Nephron (organoid): ENCODE measurements around the gene GNAL.

Experiments used
- H3K27ac Mint-ChIP-seq, 3 experiments: 2 replicates each; pipeline ENCODE4 v1.8.0; 2020; ENCODE audit warnings: mixed read lengths in 3 of 3, mild to moderate bottlenecking in 2 of 3, moderate library complexity in 1 of 3
- H3K27me3 Mint-ChIP-seq: 2 replicates; pipeline ENCODE4 v1.8.0; 2021; ENCODE audit warnings: low read depth, mild to moderate bottlenecking, moderate library complexity, mixed read lengths
- H3K36me3 Mint-ChIP-seq: 2 replicates; pipeline ENCODE4 v1.8.0; 2020; ENCODE audit warnings: low read depth, mixed read lengths
- H3K4me1 Mint-ChIP-seq: 2 replicates; pipeline ENCODE4 v1.8.0; 2020; ENCODE audit warnings: mixed read lengths
- H3K4me3 Mint-ChIP-seq, 3 experiments: 2 replicates each; pipeline ENCODE4 v1.8.0; 2020; ENCODE audit warnings: mild to moderate bottlenecking in 3 of 3, mixed read lengths in 3 of 3, moderate library complexity in 2 of 3
- H3K9me3 Mint-ChIP-seq: 2 replicates; pipeline ENCODE4 v1.8.0; 2020; ENCODE audit warnings: mixed read lengths
- TF ChIP-seq, protein P1 (sequence below), 3 experiments: fragments of 200-600 bp; sonication (generic); IDR thresholded peaks; one replicate each; pipeline ENCODE4 v1.5.0; 2021; ENCODE audit warnings: antibody characterized with exemption in 3 of 3; ENCODE audit not compliant: unreplicated experiment in 3 of 3

The GNAL gene

DNA sequence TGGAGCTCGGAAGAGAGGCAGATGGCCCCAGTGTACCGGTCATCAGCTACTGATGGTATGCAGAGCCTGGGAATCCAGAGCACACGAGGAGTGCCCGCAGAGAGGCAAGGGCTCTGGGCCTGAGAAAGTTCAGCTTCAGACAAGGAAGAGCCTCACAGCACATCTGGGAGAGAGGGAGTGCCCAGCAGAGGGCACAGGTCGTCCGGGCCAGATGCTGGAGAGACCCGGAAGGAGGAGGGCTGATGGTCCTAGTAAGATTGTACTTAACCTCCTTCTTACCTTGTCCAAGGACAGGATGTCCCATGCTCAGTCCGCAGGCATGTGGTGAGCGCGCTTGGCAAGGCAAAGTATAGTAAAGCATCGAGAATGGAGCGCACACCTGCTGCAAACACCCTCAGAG lies 137.8 kb downstream of the GNAL start:
- Mint-ChIP-seq H3K9me3 (no peaks in the 10 kb centered on the region), H3K4me3 (no peak overlapping the region), H3K27ac (no peak overlapping the region), H3K36me3 (no peaks in the 10 kb centered on the region), H3K27me3 (no peaks in the 10 kb centered on the region), H3K4me1 (peaks cover 6% of the 10 kb centered on the region)
- TF ChIP-seq, protein P1, sequence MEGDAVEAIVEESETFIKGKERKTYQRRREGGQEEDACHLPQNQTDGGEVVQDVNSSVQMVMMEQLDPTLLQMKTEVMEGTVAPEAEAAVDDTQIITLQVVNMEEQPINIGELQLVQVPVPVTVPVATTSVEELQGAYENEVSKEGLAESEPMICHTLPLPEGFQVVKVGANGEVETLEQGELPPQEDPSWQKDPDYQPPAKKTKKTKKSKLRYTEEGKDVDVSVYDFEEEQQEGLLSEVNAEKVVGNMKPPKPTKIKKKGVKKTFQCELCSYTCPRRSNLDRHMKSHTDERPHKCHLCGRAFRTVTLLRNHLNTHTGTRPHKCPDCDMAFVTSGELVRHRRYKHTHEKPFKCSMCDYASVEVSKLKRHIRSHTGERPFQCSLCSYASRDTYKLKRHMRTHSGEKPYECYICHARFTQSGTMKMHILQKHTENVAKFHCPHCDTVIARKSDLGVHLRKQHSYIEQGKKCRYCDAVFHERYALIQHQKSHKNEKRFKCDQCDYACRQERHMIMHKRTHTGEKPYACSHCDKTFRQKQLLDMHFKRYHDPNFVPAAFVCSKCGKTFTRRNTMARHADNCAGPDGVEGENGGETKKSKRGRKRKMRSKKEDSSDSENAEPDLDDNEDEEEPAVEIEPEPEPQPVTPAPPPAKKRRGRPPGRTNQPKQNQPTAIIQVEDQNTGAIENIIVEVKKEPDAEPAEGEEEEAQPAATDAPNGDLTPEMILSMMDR (IDR thresholded peaks at IDR 0.05; ENCODE audit: unreplicated experiment in 3 of 3), result no peak

DNA sequence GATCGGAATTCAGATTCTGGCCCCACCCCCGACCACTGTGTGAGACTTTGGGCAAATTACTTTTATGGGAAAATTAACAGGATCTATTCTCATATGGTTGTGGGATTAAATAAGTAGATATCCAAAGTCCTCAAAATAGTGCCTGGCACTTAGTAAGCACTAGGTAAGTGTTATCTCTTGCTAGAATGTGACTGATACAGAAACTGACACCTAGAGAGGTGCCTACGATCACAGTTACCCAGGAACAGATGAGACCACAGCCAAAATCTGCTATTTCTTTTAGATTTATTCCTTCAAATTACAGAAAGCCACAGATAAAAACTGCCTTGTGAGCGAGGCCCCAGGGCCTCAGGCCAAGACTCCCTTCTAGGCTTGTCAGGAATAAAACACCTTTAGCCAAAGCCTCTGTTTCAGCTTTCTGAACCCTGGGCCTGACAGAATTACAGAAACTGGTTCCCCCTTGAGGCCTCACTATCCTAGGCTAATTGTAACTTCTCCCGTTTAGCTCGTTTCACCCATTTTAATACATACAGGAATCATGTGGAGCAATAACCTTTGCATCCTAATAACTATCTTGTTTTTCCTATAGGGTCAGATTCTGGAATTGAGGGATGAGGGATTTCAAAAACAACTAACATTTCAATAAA lies 139.8 kb downstream of the GNAL start:
- Mint-ChIP-seq H3K9me3 (no peaks in the 10 kb centered on the region), H3K4me3 (no peak overlapping the region), H3K27ac (no peak overlapping the region), H3K36me3 (no peaks in the 10 kb centered on the region), H3K4me1 (peaks cover 6% of the 10 kb centered on the region), H3K27me3 (no peaks in the 10 kb centered on the region)
- TF ChIP-seq, protein P1 (IDR thresholded peaks at IDR 0.05; ENCODE audit: unreplicated experiment in 3 of 3), result no peak

DNA sequence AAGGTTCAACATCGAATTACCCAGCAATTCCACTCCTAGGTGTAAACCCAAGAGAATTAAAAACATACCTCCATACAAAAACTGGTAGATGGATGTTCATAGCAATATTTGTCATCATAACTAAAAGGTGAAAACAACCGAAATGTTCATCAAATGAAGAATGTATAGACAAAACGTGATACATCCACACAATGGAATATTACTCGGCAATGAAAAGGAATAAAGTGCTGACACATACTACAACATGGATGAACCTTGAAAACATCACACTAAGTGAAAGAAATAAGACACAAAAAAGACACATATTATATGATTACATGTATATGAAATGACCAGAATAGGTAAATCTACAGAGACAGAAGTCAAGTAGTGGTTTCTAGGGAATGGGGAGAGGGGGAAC lies 141.5 kb downstream of the GNAL start:
- no peak overlapping the region for H3K27ac Mint-ChIP-seq
- no peak overlapping the region for H3K4me3 Mint-ChIP-seq
- no peaks in the 10 kb centered on the region for H3K27me3 Mint-ChIP-seq
- TF ChIP-seq, protein P1 (IDR thresholded peaks at IDR 0.05; ENCODE audit: unreplicated experiment in 3 of 3), result no peak
- H3K4me1 Mint-ChIP-seq, result peaks cover 6% of the 10 kb centered on the region
- no peaks in the 10 kb centered on the region for H3K9me3 Mint-ChIP-seq
- no peaks in the 10 kb centered on the region for H3K36me3 Mint-ChIP-seq

DNA sequence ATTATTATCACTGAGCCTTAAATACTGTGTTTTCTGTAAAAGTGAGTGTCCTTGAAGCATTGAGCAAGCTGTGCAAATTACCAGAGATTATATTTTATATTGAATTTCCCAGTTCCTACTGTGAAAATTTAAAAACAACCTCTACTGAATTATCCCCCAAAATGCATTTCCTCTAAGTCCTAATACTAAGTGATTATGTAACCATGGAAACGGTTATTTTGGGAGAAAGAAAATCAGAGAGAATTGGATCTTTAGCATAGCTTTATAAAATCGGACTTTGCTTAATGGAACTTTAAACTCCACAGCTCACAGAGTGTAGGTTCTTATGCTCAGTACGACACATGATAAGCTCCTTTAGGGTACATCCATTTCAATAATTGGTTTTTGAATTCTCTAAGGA lies 142.9 kb downstream of the GNAL start:
- no peaks in the 10 kb centered on the region for H3K27me3 Mint-ChIP-seq
- no peaks in the 10 kb centered on the region for H3K9me3 Mint-ChIP-seq
- TF ChIP-seq, protein P1 (IDR thresholded peaks at IDR 0.05; ENCODE audit: unreplicated experiment in 3 of 3), result no peak
- no peak overlapping the region for H3K27ac Mint-ChIP-seq
- no peak overlapping the region for H3K4me3 Mint-ChIP-seq
- H3K4me1 Mint-ChIP-seq, result peaks cover 6% of the 10 kb centered on the region
- no peaks in the 10 kb centered on the region for H3K36me3 Mint-ChIP-seq

DNA sequence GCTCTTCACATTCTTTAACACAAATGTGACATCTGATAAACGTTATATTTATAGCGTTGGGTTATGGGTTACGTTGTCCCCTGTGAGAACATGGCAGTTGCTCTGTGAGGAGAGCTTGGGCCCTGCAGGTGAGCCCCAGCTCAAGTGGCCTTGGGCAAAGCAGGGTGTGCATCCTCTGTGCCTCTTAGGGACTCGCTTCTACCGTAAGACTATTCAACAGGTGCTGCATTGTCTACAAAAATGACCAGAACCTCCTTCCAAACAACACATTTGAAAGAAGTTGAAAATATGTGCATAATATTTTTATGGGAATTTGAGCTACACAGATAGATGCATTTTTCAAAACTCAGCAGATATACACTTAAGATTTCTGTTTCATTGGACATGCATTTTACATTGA lies 145.7 kb downstream of the GNAL start:
- Mint-ChIP-seq H3K27me3 (no peaks in the 10 kb centered on the region), H3K4me3 (no peak overlapping the region), H3K9me3 (no peaks in the 10 kb centered on the region), H3K36me3 (no peaks in the 10 kb centered on the region), H3K4me1 (no peaks in the 10 kb centered on the region), H3K27ac (no peak overlapping the region)
- TF ChIP-seq, protein P1 (IDR thresholded peaks at IDR 0.05; ENCODE audit: unreplicated experiment in 3 of 3), result no peak

DNA sequence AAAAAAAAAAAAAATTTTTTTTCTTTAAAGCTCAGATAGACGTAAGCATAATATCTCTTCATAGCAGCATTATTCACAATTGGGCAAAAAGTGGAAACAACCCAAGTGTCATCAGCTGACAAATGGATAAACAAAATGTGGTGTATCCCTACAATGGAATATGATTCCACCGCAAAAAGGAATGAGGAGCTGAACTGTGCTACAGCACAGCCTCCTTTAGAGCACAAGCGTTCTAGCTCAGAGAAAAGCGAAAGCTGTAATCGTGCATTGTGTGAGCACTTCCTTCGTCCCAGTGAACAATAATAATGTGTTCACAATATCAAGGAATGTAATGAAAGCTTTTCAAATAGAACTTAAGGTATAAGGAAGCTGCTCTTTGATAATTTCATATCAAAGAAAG lies 150.5 kb downstream of the GNAL start:
- TF ChIP-seq, protein P1 (IDR thresholded peaks at IDR 0.05; ENCODE audit: unreplicated experiment in 3 of 3), result no peak
- H3K27ac Mint-ChIP-seq, result no peak overlapping the region
- H3K27me3 Mint-ChIP-seq, result no peaks in the 10 kb centered on the region
- no peaks in the 10 kb centered on the region for H3K9me3 Mint-ChIP-seq
- H3K4me3 Mint-ChIP-seq, result no peak overlapping the region
- H3K36me3 Mint-ChIP-seq, result no peaks in the 10 kb centered on the region
- H3K4me1 Mint-ChIP-seq, result no peaks in the 10 kb centered on the region
